HEK293 (cell line): ENCODE results near the gene MAPKAPK3.

Experiments used
- CTCF ChIA-PET: fragments of 350-600 bp; formaldehyde crosslinking; extraction: SDS; loops from one replicate; lab custom pipeline; 2021; ENCODE audit warnings: antibody characterized with exemption; lab: Yijun Ruan, JAX
- POLR2A ChIA-PET: fragments of 300-600 bp; formaldehyde crosslinking; extraction: SDS; loops from one replicate; lab custom pipeline; 2020; ENCODE audit warnings: antibody characterized with exemption, inconsistent platforms; lab: Yijun Ruan, JAX
- H3K27ac ChIP-seq: fragments of 200-500 bp; sonication (Bioruptor generic); 2 replicates; pipeline ENCODE4 v1.5.1; 2014; ENCODE audit warnings: low read depth, low read length, control low read depth, inconsistent platforms; ENCODE audit errors: extremely low read depth
- H3K36me3 ChIP-seq, 2 experiments: fragments of 200-500 bp in 1 of 2; sonication (Bioruptor generic) in 1 of 2; 1 replicate in 1 of 2; 2 replicates in 1 of 2; pipeline ENCODE4 v1.5.1; 2014 to 2017; ENCODE audit warnings: inconsistent platforms in 2 of 2, low read length in 2 of 2; ENCODE audit not compliant: control insufficient read depth in 2 of 2, insufficient read depth in 1 of 2
- H3K4me1 ChIP-seq: fragments of 200-500 bp; sonication (Bioruptor generic); 2 replicates; pipeline ENCODE4 v1.5.1; 2014; ENCODE audit warnings: mild to moderate bottlenecking, low read length, inconsistent platforms; ENCODE audit not compliant: control insufficient read depth, insufficient read depth
- H3K4me3 ChIP-seq: 2 replicates; pipeline ENCODE4 v1.5.1; 2011; ENCODE audit warnings: low read depth, mild to moderate bottlenecking, control low read depth, low read length, moderate library complexity
- H3K9me3 ChIP-seq: fragments of 200-500 bp; sonication (Bioruptor generic); 2 replicates; pipeline ENCODE4 v1.5.1; 2014; ENCODE audit warnings: low read depth, low read length, inconsistent platforms; ENCODE audit not compliant: control insufficient read depth, insufficient read depth
- BCL11A ChIP-seq: fragments of 450-650 bp; formaldehyde crosslinking; IDR thresholded peaks from 2 replicates; pipeline ENCODE4 v1.5.1; 2016; ENCODE audit warnings: low read depth, missing biosample characterization, missing genetic modification characterization
- EGR2 ChIP-seq: fragments of 450-650 bp; formaldehyde crosslinking; IDR thresholded peaks from 2 replicates; pipeline ENCODE4 v1.5.1; 2016; ENCODE audit warnings: low read depth, missing biosample characterization, missing genetic modification characterization
- FEZF1 ChIP-seq: fragments of 450-650 bp; formaldehyde crosslinking; IDR thresholded peaks from 2 replicates; pipeline ENCODE4 v1.5.1; 2016; ENCODE audit warnings: missing biosample characterization, missing genetic modification characterization
- HIC1 ChIP-seq: fragments of 450-650 bp; formaldehyde crosslinking; IDR thresholded peaks from 2 replicates; pipeline ENCODE4 v1.5.1; 2016; ENCODE audit warnings: missing biosample characterization, missing genetic modification characterization
- KLF7 ChIP-seq: fragments of 450-650 bp; formaldehyde crosslinking; IDR thresholded peaks from 2 replicates; pipeline ENCODE4 v1.5.1; 2016; ENCODE audit warnings: missing biosample characterization, missing genetic modification characterization, borderline replicate concordance
- OSR2 ChIP-seq: fragments of 450-650 bp; formaldehyde crosslinking; IDR thresholded peaks from 2 replicates; pipeline ENCODE4 v1.5.1; 2016; ENCODE audit warnings: missing biosample characterization, missing genetic modification characterization
- REPIN1 ChIP-seq: fragments of 450-650 bp; formaldehyde crosslinking; IDR thresholded peaks from 2 replicates; pipeline ENCODE4 v1.5.1; 2017; ENCODE audit warnings: missing biosample characterization, missing genetic modification characterization, low read depth
- SP7 ChIP-seq: fragments of 450-650 bp; formaldehyde crosslinking; IDR thresholded peaks from 2 replicates; pipeline ENCODE4 v1.5.1; 2016; ENCODE audit warnings: missing biosample characterization, missing genetic modification characterization
- ZBTB20 ChIP-seq: fragments of 450-650 bp; formaldehyde crosslinking; IDR thresholded peaks from 2 replicates; pipeline ENCODE4 v1.5.1; 2016; ENCODE audit warnings: missing biosample characterization, missing genetic modification characterization
- ZBTB21 ChIP-seq: fragments of 450-650 bp; formaldehyde crosslinking; IDR thresholded peaks from 2 replicates; pipeline ENCODE4 v1.5.1; 2017; ENCODE audit warnings: missing biosample characterization, missing genetic modification characterization
- ZFHX2 ChIP-seq: fragments of 450-650 bp; formaldehyde crosslinking; conservative IDR thresholded peaks from 2 replicates; pipeline ENCODE4 v1.5.1; 2016; ENCODE audit warnings: missing biosample characterization, missing genetic modification characterization
- ZFP37 ChIP-seq: fragments of 450-650 bp; formaldehyde crosslinking; IDR thresholded peaks from 2 replicates; pipeline ENCODE4 v1.5.1; 2016; ENCODE audit warnings: missing biosample characterization, missing genetic modification characterization
- ZIC2 ChIP-seq: fragments of 450-650 bp; formaldehyde crosslinking; IDR thresholded peaks from 2 replicates; pipeline ENCODE4 v1.5.1; 2016; ENCODE audit warnings: missing biosample characterization, missing genetic modification characterization
- ZNF155 ChIP-seq: fragments of 450-650 bp; formaldehyde crosslinking; IDR thresholded peaks from 2 replicates; pipeline ENCODE4 v1.5.1; 2016; ENCODE audit warnings: missing biosample characterization, missing genetic modification characterization
- ZNF19 ChIP-seq: fragments of 450-650 bp; formaldehyde crosslinking; IDR thresholded peaks from 2 replicates; pipeline ENCODE4; 2016; ENCODE audit warnings: missing biosample characterization, missing genetic modification characterization, low read depth
- ZNF2 ChIP-seq: fragments of 450-650 bp; formaldehyde crosslinking; IDR thresholded peaks from 2 replicates; pipeline ENCODE4 v1.5.1; 2016; ENCODE audit warnings: missing biosample characterization, missing genetic modification characterization
- ZNF248 ChIP-seq: fragments of 450-650 bp; formaldehyde crosslinking; IDR thresholded peaks from 2 replicates; pipeline ENCODE4 v1.5.1; 2017; ENCODE audit warnings: missing biosample characterization, missing genetic modification characterization
- ZNF341 ChIP-seq: fragments of 450-650 bp; formaldehyde crosslinking; IDR thresholded peaks from 2 replicates; pipeline ENCODE4; 2016; ENCODE audit warnings: low read depth, missing biosample characterization, missing genetic modification characterization
- ZNF423 ChIP-seq: fragments of 450-650 bp; formaldehyde crosslinking; IDR thresholded peaks from 2 replicates; pipeline ENCODE4 v1.5.1; 2016; ENCODE audit warnings: missing biosample characterization, missing genetic modification characterization
- ZNF510 ChIP-seq: fragments of 450-650 bp; formaldehyde crosslinking; IDR thresholded peaks from 2 replicates; pipeline ENCODE4 v1.5.1; 2018; ENCODE audit warnings: mild to moderate bottlenecking, missing genetic modification characterization, missing biosample characterization; ENCODE audit not compliant: insufficient replicate concordance
- ZNF561 ChIP-seq: fragments of 450-650 bp; IDR thresholded peaks from 2 replicates; pipeline ENCODE4 v1.5.1; 2018; ENCODE audit warnings: missing biosample characterization, missing genetic modification characterization, borderline replicate concordance
- ZNF600 ChIP-seq: fragments of 450-650 bp; formaldehyde crosslinking; IDR thresholded peaks from 2 replicates; pipeline ENCODE4 v1.5.1; 2016; ENCODE audit warnings: missing biosample characterization, missing genetic modification characterization
- ZNF629 ChIP-seq: fragments of 450-650 bp; formaldehyde crosslinking; IDR thresholded peaks from 2 replicates; pipeline ENCODE4 v1.5.1; 2017; ENCODE audit warnings: missing biosample characterization, missing genetic modification characterization
- ZNF670 ChIP-seq: fragments of 450-650 bp; formaldehyde crosslinking; IDR thresholded peaks from 2 replicates; pipeline ENCODE4 v1.5.1; 2016; ENCODE audit warnings: missing biosample characterization, missing genetic modification characterization, low read depth
- ZNF701 ChIP-seq: fragments of 450-650 bp; formaldehyde crosslinking; IDR thresholded peaks from 2 replicates; pipeline ENCODE4 v1.5.1; 2016; ENCODE audit warnings: missing biosample characterization, missing genetic modification characterization
- ZNF76 ChIP-seq: fragments of 450-650 bp; formaldehyde crosslinking; IDR thresholded peaks from 2 replicates; pipeline ENCODE4; 2016; ENCODE audit warnings: low read depth, missing biosample characterization, missing genetic modification characterization, borderline replicate concordance
- ZNF785 ChIP-seq: fragments of 450-650 bp; formaldehyde crosslinking; IDR thresholded peaks from 2 replicates; pipeline ENCODE4 v1.5.1; 2016; ENCODE audit warnings: missing biosample characterization, missing genetic modification characterization
- ZNF792 ChIP-seq: fragments of 450-650 bp; formaldehyde crosslinking; IDR thresholded peaks from 2 replicates; pipeline ENCODE4 v1.5.1; 2016; ENCODE audit warnings: missing biosample characterization, missing genetic modification characterization
- ZSCAN30 ChIP-seq: fragments of 450-650 bp; IDR thresholded peaks from 2 replicates; pipeline ENCODE4 v1.5.1; 2018; ENCODE audit warnings: missing biosample characterization, mild to moderate bottlenecking, missing genetic modification characterization, moderate library complexity
- TF ChIP-seq, protein P1 (sequence below): fragments of 450-650 bp; formaldehyde crosslinking; IDR thresholded peaks from 2 replicates; pipeline ENCODE4 v1.5.1; 2016; ENCODE audit warnings: missing biosample characterization, missing genetic modification characterization
- TF ChIP-seq, protein P2 (sequence below): fragments of 450-650 bp; formaldehyde crosslinking; IDR thresholded peaks from 2 replicates; pipeline ENCODE4 v1.5.1; 2017; ENCODE audit warnings: missing biosample characterization, missing genetic modification characterization

MAPKAPK3 gene

GRCh38 chr3:50632450-50632849 is 15.5 kb downstream of the MAPKAPK3 start:
- TF ChIP-seq ZNF19 (tag by site-specific recombination) (no peak), ZNF785 (tag by site-specific recombination) (no peak), FEZF1 (peak; percentile 67), OSR2 (peak; percentile 66; the same call in 1 of the 2 replicates), ZNF600 (tag by site-specific recombination) (peak; percentile 75), ZIC2 (tag by site-specific recombination) (peak; percentile 62), ZNF561 (tag by site-specific recombination) (no peak), SP7 (tag by site-specific recombination) (peak; percentile 55; the same call in 1 of the 2 replicates), ZSCAN30 (peak; percentile 25; the same call in 1 of the 2 replicates), ZFHX2 (peak; percentile 51), EGR2 (tag by site-specific recombination) (peak; percentile 60; the same call in 1 of the 2 replicates), ZBTB20 (0 out of 2 replicates have a peak, but pooled peaks have one; percentile 20)
- TF ChIP-seq, protein P1, sequence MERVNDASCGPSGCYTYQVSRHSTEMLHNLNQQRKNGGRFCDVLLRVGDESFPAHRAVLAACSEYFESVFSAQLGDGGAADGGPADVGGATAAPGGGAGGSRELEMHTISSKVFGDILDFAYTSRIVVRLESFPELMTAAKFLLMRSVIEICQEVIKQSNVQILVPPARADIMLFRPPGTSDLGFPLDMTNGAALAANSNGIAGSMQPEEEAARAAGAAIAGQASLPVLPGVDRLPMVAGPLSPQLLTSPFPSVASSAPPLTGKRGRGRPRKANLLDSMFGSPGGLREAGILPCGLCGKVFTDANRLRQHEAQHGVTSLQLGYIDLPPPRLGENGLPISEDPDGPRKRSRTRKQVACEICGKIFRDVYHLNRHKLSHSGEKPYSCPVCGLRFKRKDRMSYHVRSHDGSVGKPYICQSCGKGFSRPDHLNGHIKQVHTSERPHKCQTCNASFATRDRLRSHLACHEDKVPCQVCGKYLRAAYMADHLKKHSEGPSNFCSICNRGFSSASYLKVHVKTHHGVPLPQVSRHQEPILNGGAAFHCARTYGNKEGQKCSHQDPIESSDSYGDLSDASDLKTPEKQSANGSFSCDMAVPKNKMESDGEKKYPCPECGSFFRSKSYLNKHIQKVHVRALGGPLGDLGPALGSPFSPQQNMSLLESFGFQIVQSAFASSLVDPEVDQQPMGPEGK, result 0 out of 2 replicates have a peak, but pooled peaks have one; percentile 24
- TF ChIP-seq, protein P2, sequence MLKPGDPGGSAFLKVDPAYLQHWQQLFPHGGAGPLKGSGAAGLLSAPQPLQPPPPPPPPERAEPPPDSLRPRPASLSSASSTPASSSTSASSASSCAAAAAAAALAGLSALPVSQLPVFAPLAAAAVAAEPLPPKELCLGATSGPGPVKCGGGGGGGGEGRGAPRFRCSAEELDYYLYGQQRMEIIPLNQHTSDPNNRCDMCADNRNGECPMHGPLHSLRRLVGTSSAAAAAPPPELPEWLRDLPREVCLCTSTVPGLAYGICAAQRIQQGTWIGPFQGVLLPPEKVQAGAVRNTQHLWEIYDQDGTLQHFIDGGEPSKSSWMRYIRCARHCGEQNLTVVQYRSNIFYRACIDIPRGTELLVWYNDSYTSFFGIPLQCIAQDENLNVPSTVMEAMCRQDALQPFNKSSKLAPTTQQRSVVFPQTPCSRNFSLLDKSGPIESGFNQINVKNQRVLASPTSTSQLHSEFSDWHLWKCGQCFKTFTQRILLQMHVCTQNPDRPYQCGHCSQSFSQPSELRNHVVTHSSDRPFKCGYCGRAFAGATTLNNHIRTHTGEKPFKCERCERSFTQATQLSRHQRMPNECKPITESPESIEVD (tag by site-specific recombination), result peak; percentile 47; the same call in 1 of the 2 replicates
- Histone ChIP-seq H3K27ac (no peak overlapping the region; the same call in 1 of the 2 replicates), H3K4me1 (peaks cover 2% of the 10 kb centered on the region), H3K36me3 (no peaks in the 10 kb centered on the region), H3K4me3 (no peak overlapping the region), H3K9me3 (no peaks in the 10 kb centered on the region)
- ChIA-PET CTCF (interaction anchor here (0.7 to 1.7 kb wide), 4 partner anchors 16 to 44 kb away, joined by 3 to 9 read pairs (median 4); partner anchors contain the start of gene MAPKAPK3), POLR2A (interaction anchor here (1.1 kb wide), 1 partner anchor 16 kb away, joined by 3 read pairs; the partner anchor contains the start of gene MAPKAPK3)

DNA sequence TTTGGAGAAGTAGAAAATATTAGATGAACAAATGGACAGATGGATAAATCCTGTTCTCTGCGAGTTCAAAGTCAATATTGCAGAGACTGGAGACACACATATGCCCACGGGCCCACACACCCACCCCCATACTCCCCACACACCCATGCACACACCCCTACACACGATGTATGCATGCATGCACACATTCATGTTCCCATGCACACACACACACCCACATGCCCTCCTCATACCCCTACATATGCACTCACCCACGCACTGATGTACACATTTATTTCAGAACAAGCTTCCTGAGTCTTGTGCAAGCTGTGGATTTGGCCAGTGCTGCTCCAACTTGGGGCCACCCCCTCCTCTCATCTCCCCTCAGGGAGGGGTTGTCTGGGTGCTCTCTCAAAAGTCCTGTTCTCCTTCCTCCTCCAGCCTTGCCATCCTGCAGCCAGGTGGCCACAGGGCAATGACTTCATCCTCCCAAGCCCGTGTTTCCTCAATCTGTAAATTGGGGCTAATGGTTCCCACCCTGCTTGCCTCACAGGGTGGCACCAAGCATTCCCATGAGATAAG is 16.4 kb downstream of the MAPKAPK3 start:
- H3K4me3 ChIP-seq, result no peak overlapping the region
- H3K9me3 ChIP-seq, result no peaks in the 10 kb centered on the region
- H3K36me3 ChIP-seq, result no peaks in the 10 kb centered on the region
- ChIA-PET POLR2A (no interaction called here), CTCF (interaction anchor here (1.0 to 1.6 kb wide), 2 partner anchors 17 to 20 kb away, joined by 3 to 9 read pairs; no protein-coding TSS in a partner anchor)
- no peak overlapping the region for H3K27ac ChIP-seq
- peaks cover 2% of the 10 kb centered on the region for H3K4me1 ChIP-seq
- TF ChIP-seq ZFP37 (no peak), EGR2 (tag by site-specific recombination) (peak; percentile 99), ZNF792 (tag by site-specific recombination) (no peak), ZNF341 (tag by site-specific recombination) (peak; percentile 21; the same call in 1 of the 2 replicates), ZNF76 (tag by site-specific recombination) (no peak), ZFHX2 (peak; percentile 99), ZNF629 (tag by site-specific recombination) (no peak), ZNF701 (tag by site-specific recombination) (no peak), ZNF155 (tag by site-specific recombination) (no peak), ZNF670 (no peak), ZNF248 (tag by site-specific recombination) (no peak), ZNF2 (tag by site-specific recombination) (no peak), ZBTB21 (tag by site-specific recombination) (no peak), ZNF510 (tag by site-specific recombination) (no peak), KLF7 (tag by site-specific recombination) (no peak), ZNF423 (tag by site-specific recombination) (no peak), FEZF1 (no peak), REPIN1 (tag by site-specific recombination) (no peak), HIC1 (no peak), BCL11A (tag by site-specific recombination) (no peak)
